ENCODE measurements around the gene CPEB1.

- no peak for TF ChIP-seq POLR2A (IDR thresholded peaks at IDR 0.05)
- no peak for TF ChIP-seq CTCF (IDR thresholded peaks at IDR 0.05)
Observed at GRCh38 chr15:82660378-82660777, 13.2 kb upstream of the CPEB1 start.

Measured in esophagus squamous epithelium (tissue), 4 donors.